TTC549 (cell line): ENCODE measurements around the gene MED9.

Source experiments
- FAIRE-seq: peaks from 2 replicates; lab custom pipeline; 2012; peaks lifted over from hg19 to GRCh38; lab: Jason Lieb, UNC

MED9 gene

GRCh38 chr17:17491546-17491988 lies 14.8 kb downstream of the MED9 start:
- FAIRE-seq: no peak

GRCh38 chr17:17492085-17492484 lies 15.3 kb downstream of the MED9 start:
- no peak for FAIRE-seq

- FAIRE-seq: no peak
Observed at GRCh38 chr17:17492571-17492970, 15.8 kb downstream of the MED9 start.

- no peak for FAIRE-seq
Observed at GRCh38 chr17:17493249-17493985, 16.6 kb downstream of the MED9 start.

- no peak for FAIRE-seq
Observed at GRCh38 chr17:17493986-17494466, 17.2 kb downstream of the MED9 start.

- FAIRE-seq: no peak
Observed at GRCh38 chr17:17494499-17494869, 17.7 kb downstream of the MED9 start.

- FAIRE-seq: no peak
Observed at GRCh38 chr17:17494870-17495535, 18.2 kb downstream of the MED9 start.

- no peak for FAIRE-seq
Observed at GRCh38 chr17:17495536-17496188, 18.9 kb downstream of the MED9 start.

GRCh38 chr17:17496189-17497064 lies 19.6 kb downstream of the MED9 start, which contains the start of gene RASD1:
RASD1 (minus strand) TSS chr17:17496395; CDS start chr17:17496181, 214 bp downstream.
- no peak for FAIRE-seq

- FAIRE-seq: no peak
Observed at GRCh38 chr17:17497065-17497844, 20.5 kb downstream of the MED9 start.

- no peak for FAIRE-seq
Observed at GRCh38 chr17:17497845-17498520, 21.2 kb downstream of the MED9 start.

GRCh38 chr17:17498606-17499301 lies 22.0 kb downstream of the MED9 start:
- no peak for FAIRE-seq

- FAIRE-seq: no peak
Observed at GRCh38 chr17:17499402-17500145, 22.8 kb downstream of the MED9 start.

GRCh38 chr17:17500999-17501605 lies 24.3 kb downstream of the MED9 start:
- no peak for FAIRE-seq

- FAIRE-seq: no peak
Observed at GRCh38 chr17:17502741-17503565, 26.2 kb downstream of the MED9 start.

- FAIRE-seq: no peak
Observed at GRCh38 chr17:17503566-17504130, 26.8 kb downstream of the MED9 start.

GRCh38 chr17:17504341-17505140 lies 27.7 kb downstream of the MED9 start:
- FAIRE-seq: no peak
